Stimulated activated CD4-positive, alpha-beta T cell treated with anti-CD3 and anti-CD28 coated beads, Interleukin-4, amount 100 ng/mL, for 1 hour (primary cell): Measurements from ENCODE around the gene EPHA8.

ENCODE experiments used
- DNase-seq: peaks from one replicate; pipeline ENCODE4 v3.0.0-alpha.2; 2020

EPHA8 gene

GRCh38 chr1:22537441-22538139 lies 25.7 kb upstream of the EPHA8 start:
- no peak for DNase-seq

- no peak for DNase-seq
These were observed 23.7 kb upstream of the EPHA8 start for GRCh38 chr1:22539510-22540118.

- DNase-seq: no peak
These were observed 23.0 kb upstream of the EPHA8 start for GRCh38 chr1:22540337-22540736.

- DNase-seq: no peak
These were observed 20.4 kb upstream of the EPHA8 start for GRCh38 chr1:22542886-22543285.

- DNase-seq: no peak
These were observed 19.6 kb upstream of the EPHA8 start for GRCh38 chr1:22543679-22544078.

- no peak for DNase-seq
These were observed 18.7 kb upstream of the EPHA8 start for GRCh38 chr1:22544606-22545005.

- no peak for DNase-seq
These were observed 18.1 kb upstream of the EPHA8 start for GRCh38 chr1:22545141-22545540.

DNA sequence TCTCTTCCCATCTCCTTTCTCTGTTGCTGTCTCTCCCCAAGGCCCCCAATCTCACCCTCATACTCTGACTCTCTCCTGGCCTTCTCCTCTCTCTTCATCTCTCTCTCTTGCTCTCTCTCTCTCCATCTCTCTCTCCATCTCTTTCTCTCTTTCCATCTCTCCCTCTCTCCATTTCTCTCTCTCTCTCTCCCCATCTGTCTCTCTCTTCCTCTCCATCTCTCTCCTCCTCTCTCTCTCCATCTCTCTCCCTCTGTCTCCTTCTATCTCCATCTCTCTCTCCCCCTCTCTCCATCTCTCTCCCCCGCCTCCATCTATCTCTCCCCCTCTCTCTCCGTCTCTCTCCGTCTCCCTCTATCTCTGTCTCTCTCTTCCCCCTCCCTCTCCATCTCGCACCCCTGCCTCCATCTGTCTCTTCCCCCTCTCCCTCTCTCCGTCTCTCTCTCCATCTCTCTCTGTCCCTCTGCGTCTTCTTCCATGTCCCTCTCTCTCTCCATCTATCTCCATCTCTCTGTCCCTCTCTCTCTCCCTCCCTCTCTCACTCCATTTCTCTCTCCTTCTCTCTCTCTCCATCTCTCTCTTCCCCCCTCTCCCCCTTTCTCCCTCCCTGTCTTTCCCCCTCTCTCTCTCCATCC lies 16.0 kb upstream of the EPHA8 start:
- DNase-seq: no peak

GRCh38 chr1:22547818-22548462 lies 15.3 kb upstream of the EPHA8 start:
- no peak for DNase-seq

- no peak for DNase-seq
These were observed 13.3 kb upstream of the EPHA8 start for GRCh38 chr1:22550021-22550420.

DNA sequence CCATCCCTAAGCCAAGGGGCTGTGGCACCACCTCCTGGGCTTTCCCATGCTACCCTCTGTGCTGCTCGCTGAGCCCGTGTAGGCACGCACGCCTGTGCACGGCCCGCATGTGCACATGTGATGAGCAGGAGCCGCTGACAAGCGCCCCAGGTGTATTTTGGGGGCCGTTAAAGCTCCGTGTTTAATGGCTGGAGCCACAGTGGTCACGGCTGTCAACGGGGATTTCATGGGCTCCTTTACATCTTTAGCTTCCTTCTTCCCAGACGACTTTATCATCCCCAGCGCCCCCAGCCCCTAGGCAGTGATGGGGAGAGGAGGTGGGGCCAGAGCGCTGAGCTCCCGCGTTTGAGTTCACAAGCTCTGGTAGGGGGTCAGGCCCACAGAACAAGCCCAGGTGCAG lies 11.7 kb upstream of the EPHA8 start:
- DNase-seq: no peak

DNA sequence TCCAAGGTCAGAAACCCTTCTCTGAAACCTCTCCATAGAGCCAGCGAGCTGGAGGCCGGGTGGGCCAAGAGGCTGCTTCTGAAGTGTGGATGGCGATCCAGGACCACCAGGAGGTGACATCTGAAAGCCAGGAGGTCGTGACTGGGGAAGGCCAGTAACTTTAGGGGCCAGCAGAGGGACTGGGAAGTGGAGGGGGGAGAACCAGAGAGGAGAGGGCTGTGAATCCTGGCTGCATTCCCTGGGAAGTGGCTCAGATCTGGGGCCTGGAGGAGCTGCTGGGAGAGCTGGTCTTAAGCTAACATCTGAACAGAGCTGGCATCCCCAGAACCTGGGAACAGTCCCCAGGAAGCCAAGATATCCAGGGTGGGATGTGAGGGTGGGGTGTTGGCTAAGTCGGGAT lies 11.3 kb upstream of the EPHA8 start:
- no peak for DNase-seq

GRCh38 chr1:22553104-22553880 lies 10.0 kb upstream of the EPHA8 start:
- DNase-seq: no peak

DNA sequence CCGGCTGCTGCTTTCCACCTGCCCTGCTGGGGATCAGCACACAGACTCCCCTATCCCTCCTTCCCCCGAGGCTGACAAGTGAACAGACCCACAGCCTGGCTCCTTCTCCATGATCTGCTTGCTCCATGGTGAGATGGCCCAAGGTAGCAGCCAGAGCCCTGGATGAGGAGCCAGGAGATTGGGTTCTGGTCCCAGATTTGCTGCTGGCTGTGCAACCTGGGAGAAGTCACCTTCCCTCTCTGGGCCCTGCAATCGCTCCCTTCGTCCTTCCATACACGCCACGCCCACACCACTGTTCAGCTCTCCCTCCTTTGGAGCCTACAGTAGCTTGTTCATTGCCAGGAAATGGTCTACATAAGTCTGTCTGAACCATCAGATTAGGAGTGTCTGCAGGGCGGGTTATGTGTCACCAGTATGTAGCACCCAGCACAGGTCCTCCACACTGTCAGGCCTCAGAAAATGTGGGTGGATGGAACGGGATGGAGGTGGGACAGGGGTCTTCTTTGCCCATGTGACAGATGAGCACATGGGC lies 9.2 kb upstream of the EPHA8 start:
- DNase-seq: no peak

GRCh38 chr1:22555371-22555656 lies 8.0 kb upstream of the EPHA8 start:
- no peak for DNase-seq

DNA sequence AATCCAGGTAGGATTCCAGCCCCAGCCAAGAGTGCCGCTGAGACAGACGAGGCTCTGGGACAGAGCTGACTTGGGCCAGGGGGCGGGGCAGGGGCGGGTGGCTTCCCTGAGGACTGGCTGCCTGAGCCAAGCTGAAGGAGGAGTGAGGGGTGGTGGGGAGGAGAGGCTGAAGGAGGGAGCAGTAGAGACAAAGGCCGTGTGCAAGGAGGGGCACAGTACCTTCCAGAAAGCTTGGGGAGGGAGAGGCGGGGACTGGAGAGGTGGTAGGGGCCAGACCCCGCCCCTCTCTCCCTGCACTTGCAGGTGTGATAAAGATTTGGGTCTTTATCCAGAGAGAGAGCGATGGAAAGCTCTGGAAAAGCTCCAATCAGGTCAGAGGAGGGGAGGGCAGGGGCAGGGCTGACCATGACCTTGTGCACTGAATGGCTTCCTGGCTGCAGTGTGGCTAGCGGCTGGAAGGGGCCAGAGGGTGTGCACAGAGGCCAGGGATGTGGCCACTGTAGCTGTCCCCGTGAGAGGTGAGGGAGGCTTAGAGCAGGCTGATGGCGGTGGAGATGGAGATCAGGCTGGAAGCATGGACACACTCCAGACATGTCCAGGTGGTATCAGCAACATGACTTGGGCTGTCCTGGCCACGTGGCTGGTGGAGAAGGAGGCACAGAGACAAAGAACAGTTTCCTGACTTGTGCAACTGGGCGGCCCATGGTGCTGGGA lies 6.7 kb upstream of the EPHA8 start:
- DNase-seq: no peak

DNA sequence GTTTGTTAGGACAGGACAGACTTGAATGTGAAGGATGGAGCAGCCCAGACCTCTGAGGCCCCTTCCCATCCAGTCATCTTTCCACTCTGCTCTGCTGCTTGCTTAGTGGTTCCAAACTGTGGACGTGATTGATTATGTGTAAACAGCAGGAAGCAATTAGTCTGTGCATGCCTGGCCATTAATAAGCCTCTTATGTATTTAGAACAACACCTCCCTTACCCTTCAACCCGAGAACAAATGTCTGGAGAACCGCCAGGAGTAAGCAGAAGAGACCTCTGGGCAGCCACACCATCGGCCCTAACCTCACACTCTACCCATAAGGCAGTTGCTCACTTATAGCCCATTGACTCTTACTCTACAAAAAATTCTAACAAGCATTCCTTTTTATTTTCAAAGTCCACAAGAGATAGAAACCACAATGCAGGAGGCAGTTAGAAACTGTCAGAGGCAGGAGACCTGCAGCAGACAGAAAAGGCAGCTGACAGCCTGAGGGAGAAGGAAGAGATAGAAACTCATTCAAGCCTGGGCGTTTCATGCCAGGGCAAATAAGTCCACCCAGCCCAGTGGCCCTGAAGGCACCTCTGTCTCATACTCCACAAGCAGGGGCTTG lies 5.8 kb upstream of the EPHA8 start:
- DNase-seq: no peak

GRCh38 chr1:22563671-22564602 lies 648 bp downstream of the EPHA8 start:
- no peak for DNase-seq

DNA sequence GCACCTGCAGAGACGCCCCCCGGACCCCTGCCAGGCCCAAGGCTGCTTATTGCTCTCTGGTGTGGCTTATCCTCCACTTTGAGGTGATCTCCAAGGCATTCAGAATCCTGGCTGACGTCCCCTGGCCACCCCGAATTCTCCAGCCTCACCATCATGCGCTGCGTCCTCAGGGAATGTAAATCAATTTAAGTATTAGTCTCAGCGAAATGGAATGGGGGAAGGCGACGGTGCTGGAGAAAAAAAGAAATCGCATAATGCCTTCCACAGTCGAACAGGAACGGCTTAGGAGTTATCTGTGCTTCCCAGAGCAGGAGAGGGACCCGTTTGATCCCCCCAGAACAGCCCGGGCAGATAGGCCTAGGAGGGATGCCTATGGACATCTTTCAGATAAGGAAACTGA lies 2.9 kb downstream of the EPHA8 start:
- no peak for DNase-seq

GRCh38 chr1:22567197-22567596 lies 3.9 kb downstream of the EPHA8 start:
- DNase-seq: no peak

DNA sequence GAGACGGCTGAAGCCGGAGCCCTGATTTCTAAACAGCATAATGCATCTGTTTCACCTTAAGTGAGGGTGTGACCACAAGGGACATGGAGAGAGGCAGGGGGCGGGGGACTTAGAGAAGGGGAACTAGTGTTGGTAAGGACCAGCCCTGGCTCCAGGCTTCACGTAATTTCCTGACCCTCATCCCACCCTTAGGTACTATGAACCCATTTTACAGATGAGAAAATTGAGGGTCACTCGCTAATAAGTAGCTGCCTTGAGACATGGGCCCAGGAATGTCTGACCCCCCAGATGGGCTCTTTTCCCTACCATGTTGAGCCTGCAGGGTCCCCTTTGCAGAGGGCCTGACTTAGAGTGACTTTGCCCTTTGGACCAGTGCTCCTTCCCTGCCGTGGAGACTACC lies 4.7 kb downstream of the EPHA8 start:
- no peak for DNase-seq
